ELF-1 (cell line): ENCODE data around the gene GCA.

Experiments used
- DNase-seq: peaks from one replicate; pipeline ENCODE4 v3.0.0-alpha.2; 2016; ENCODE audit warnings: low read depth, low spot score

The GCA gene

GRCh38 chr2:162343824-162344616 lies at the start of gene GCA:
Gene GCA, plus strand, starts transcription at chr2:162344132. Its CDS starts 117 bp downstream, at chr2:162344249.
- peak; percentile 96 for DNase-seq

DNA sequence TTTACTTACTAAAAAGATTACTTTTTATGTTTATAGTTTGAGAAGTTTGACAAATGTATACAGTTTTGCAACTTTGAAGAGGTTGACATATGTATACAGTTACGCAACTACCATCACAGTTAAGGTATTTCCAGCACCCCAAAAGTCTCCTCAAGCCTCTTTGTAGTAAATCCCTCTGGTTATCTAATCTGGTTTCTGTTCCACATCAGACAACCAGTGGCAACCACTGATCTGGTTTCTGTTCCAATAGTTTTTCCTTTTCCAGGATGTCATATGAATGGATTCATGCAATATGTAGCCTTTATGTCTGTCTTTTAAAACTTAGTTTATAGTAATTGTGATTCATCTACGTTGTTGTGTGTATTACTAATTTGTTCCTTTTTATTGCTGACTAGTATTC lies 48.9 kb upstream of the GCA start:
- DNase-seq = no peak

- peak; percentile 7 for DNase-seq
Measured at GRCh38 chr2:162297925-162298552, 45.9 kb upstream of the GCA start.

DNA sequence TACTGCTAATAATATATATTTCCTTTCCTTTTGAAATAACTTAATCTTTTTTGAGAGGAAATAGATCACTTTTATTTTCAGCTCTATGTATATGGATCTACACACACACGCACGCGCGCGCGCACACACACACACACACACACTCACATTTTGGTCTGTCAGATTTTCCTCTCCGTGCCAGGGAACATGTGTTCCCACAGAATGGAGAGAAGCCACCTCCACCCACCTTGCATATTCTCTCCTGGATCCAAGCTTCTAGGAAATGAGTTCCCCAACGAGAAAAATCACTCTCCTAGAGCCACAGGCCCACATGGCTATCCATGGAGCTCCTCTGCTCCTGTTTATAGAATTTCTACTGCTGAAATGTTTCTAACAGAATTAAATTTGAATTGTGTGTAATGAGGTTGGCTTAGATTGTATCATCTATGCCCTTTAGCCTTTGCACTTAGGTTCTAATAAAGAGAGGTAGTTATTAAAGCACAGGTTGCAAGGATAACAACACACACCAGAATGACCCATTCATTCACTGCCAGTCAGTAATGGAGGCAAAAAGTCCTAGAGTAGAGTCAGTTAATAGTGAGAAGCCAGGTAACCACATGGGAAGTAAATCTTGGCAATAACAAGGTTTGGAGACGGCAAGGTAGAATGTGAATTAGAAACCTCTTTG lies 45.1 kb upstream of the GCA start:
- no peak for DNase-seq

- DNase-seq = no peak
Measured at GRCh38 chr2:162300266-162300665, 43.7 kb upstream of the GCA start.

DNA sequence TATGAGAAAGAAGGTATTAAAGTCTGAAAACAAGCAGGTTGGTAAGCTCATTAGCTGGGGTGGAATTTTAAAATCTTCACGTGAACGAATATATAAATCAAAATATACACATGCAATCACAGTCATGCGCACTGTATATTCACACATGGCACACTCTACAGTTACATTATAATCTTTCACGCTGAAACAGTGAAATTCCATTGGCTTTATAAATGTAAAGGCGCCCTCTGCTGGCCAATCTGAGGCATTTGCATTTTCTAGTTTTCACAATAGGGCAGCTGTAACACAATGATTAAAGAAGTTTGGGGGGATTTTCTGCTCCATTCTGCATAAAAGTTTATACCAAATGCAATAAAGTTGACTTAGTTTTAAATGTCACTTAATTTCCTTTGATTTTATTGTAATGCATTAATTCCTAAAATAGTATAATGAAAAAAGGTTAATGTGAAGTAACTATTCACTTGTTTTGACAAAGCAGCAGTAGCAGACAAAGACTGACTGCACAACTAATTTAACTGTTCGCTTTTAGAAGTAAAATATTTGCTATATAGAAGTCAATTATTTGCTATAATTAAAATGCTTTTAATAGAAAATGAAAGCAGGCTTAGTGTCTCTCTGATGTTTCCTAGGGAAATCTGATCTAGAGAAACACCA lies 42.7 kb upstream of the GCA start:
- DNase-seq = peak; percentile 5

GRCh38 chr2:162301877-162302276 lies 42.1 kb upstream of the GCA start:
- DNase-seq = no peak

- no peak for DNase-seq
Measured at GRCh38 chr2:162305901-162306300, 38.0 kb upstream of the GCA start.

DNA sequence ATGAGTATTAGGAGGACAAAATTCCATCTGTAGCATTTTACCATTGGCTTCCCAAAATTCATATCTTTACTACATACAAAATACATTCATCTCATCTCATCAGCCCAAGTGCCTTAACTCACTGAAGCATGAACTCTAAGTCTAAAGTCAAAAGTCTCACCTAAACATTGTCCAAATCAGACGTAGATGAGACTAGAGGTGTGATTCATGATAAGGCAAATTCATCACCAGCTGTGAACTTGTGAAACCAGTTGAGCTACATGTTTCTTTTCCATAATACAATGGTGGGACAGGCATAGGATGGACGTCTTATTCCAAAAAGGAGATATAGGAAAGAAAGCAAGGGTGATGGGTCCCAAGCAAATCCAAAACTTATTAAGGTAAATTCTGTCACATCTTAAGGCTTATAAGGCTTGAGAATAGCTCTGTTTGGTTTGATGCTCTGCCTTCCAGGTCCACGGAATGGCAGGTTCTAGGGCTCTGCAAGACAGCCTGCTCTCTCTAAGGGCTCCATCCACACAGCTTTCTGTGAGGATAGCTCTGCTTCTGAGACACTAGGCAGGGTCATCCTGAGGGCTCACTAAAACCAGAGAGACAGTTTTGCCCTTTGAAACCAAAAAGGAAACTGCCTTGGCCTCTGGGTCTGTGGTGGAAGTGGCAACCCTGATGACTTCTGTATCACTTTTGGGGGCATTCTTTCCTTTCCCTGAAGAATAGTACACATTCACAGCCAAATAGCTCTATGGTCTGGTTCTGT lies 35.0 kb upstream of the GCA start:
- no peak for DNase-seq

DNA sequence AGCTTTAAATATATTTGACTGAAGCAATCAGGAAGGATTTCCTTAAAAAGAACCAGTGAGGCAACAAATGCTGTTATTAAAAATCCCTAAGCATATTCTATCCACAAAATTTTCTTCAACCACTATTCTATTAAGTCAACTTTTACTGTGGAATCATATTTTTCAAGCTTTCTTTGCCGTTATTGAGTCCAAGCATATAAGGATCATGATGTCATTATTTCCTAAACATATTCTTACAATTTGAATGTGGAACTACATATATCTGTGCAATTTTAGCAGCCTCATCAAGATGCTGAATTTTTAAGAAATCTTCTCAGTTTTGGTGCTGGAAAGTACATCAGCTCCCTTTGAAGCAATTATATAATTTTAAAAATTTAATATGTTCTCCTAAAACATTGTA lies 31.1 kb upstream of the GCA start:
- no peak for DNase-seq

- no peak for DNase-seq
Measured at GRCh38 chr2:162315938-162316337, 28.0 kb upstream of the GCA start.

DNA sequence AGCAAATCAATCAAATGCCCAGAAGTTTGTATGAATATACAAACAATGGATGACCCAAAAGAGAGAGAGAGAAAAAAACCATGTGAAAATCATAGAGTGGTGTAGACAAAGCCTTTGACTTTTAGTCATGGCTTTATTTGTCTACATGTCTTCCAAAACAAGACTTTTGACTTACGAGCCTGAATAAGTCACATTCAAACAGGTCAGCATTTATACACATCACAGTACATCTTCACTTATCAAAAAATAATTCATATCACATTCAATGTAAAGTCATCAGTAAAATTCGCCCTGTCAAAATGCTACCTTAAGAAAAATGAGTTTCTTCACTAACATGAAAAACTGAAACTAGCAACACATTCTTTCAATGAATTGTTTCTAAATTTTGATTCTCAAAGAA lies 27.3 kb upstream of the GCA start:
- no peak for DNase-seq

- no peak for DNase-seq
Measured at GRCh38 chr2:162317058-162317742, 26.7 kb upstream of the GCA start.

- peak; percentile 22 for DNase-seq
Measured at GRCh38 chr2:162317861-162318327, 26.0 kb upstream of the GCA start.

DNA sequence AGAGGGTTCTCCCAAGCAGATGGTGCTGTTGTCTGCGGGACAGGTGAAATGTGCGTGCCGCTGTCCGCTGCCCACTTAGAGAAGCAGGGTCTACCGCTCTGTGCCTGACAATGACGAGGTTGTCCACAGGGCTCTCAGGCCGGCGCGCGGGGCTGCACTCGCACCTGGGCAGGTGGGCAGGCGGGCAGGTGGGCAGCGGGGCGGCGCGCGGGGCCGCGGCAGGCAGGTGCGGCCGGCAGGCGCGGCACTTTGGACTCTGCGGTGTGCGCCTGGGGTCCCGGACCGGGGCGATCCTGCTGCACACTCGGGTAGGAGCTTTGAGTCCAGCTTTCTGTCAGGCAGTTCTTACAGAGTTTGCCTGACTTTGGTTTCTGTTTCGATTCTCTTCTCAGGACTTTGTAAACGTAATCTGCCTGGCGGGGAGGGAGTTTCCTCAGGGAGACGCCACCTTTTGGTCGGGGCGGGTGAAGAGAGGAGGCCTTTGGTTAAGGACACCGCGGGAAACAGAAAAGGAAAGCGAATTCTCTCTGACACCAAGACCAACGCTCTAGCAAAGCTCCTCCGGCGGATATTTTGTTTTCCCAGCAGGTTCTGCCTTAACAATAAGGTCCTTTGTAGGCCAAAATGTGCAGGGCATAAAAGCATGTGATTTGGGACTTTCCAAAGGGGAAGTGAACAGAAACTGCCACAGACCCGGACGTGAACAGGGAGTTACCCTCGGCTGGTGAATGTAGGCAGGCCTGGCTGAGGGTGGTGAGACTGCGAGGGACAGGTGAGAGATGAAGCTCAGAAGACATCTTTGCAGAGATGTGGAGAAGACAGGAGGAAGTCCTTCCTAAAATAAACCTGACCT lies 25.4 kb upstream of the GCA start, which contains the start of gene IFIH1:
TSS of gene IFIH1 (minus strand) at position 357 of the 853 bp plus-strand sequence. CDS start 377 bp downstream, outside the sequence.
- peak; percentile 66 for DNase-seq

GRCh38 chr2:162320864-162321517 lies 22.9 kb upstream of the GCA start:
- DNase-seq = no peak

- no peak for DNase-seq
Measured at GRCh38 chr2:162324953-162325352, 19.0 kb upstream of the GCA start.

- DNase-seq = no peak
Measured at GRCh38 chr2:162327134-162327769, 16.7 kb upstream of the GCA start.

DNA sequence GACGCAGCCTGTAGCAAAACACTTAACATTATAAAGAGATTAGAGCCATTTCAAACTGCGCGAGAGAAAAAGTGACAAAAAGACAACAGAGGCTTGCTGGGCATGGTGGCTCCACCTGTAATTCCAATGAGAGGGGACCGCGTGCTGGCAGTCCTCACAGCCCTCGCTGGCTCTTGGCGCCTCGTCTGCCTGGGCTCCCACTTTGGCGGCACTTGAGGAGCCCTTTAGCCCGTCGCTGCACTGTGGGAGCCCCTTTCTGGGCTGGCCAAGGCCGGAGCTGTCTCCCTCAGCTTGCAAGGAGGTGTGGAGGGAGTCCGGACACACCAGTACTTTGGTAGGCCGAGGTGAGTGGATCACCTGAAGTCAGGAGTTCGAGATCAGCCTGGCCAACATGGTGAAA lies 16.1 kb upstream of the GCA start:
- no peak for DNase-seq
